HG03457 (cell line): Measurements from ENCODE around the gene RNF225.
"Not testable (repeated sequence)": the region's sequence is repeated elsewhere in the genome, so short reads cannot be mapped to it uniquely, and the experiment has no call there.

ENCODE experiments used
- ATAC-seq: cut with Tn5 transposase; IDR thresholded peaks from one replicate; pipeline ENCODE4 v1.9.1; 2021; ENCODE audit warnings: moderate number of reproducible peaks; ENCODE audit not compliant: unreplicated experiment

RNF225 gene

GRCh38 chr19:58407658-58408151 is 12.2 kb downstream of the RNF225 start:
- ATAC-seq = no peak

GRCh38 chr19:58408152-58409009 is 12.9 kb downstream of the RNF225 start, which contains the start of gene ZNF584:
Gene ZNF584 (plus strand): TSS chr19:58408649. CDS start chr19:58409148, 499 bp downstream.
- ATAC-seq = peak; percentile 90

GRCh38 chr19:58409010-58409790 is 13.7 kb downstream of the RNF225 start:
- no peak for ATAC-seq

GRCh38 chr19:58416604-58417003 is 21.1 kb downstream of the RNF225 start:
- no peak for ATAC-seq

- ATAC-seq = no peak
Observed at GRCh38 chr19:58417071-58417470, 21.6 kb downstream of the RNF225 start.

- ATAC-seq = no peak
Observed at GRCh38 chr19:58428617-58429016, 33.2 kb downstream of the RNF225 start.

- ATAC-seq = no peak
Observed at GRCh38 chr19:58429745-58430144, 34.3 kb downstream of the RNF225 start.

- no peak for ATAC-seq
Observed at GRCh38 chr19:58434217-58434616, 38.8 kb downstream of the RNF225 start.

GRCh38 chr19:58439576-58440554 is 44.4 kb downstream of the RNF225 start, which contains the start of gene ZNF132:
Gene ZNF132 (minus strand): TSS chr19:58440153. CDS start chr19:58439821, 332 bp downstream.
- peak; percentile 89 for ATAC-seq

- ATAC-seq = no peak
Observed at GRCh38 chr19:58440556-58440955, 45.1 kb downstream of the RNF225 start.

- ATAC-seq = not testable (repeated sequence)
Observed at GRCh38 chr19:58442986-58443385, 47.5 kb downstream of the RNF225 start.
